GM18870 (cell line): ENCODE measurements around the gene NRL.
"Not testable (repeated sequence)": the region's sequence is repeated elsewhere in the genome, so short reads cannot be mapped to it uniquely, and the experiment has no call there.

ENCODE experiments used
- ATAC-seq: cut with Tn5 transposase; IDR thresholded peaks from one replicate; pipeline ENCODE4 v1.9.1; 2021; ENCODE audit warnings: moderate library complexity; ENCODE audit not compliant: unreplicated experiment

NRL gene

GRCh38 chr14:24054646-24055045, 60.1 kb downstream of the NRL start:
- ATAC-seq, result no peak

- no peak for ATAC-seq
Observed at GRCh38 chr14:24054324-24054641, 60.5 kb downstream of the NRL start.

GRCh38 chr14:24053548-24054323, 61.0 kb downstream of the NRL start:
- no peak for ATAC-seq

GRCh38 chr14:24052656-24053547, 61.8 kb downstream of the NRL start:
- ATAC-seq, result no peak

- ATAC-seq, result no peak
Observed at GRCh38 chr14:24051789-24052655, 62.7 kb downstream of the NRL start, which contains the start of gene CARMIL3. Gene CARMIL3, plus strand, starts transcription at chr14:24052009. Its CDS starts 145 bp downstream, at chr14:24052154.

GRCh38 chr14:24051176-24051788, 63.5 kb downstream of the NRL start:
- ATAC-seq, result no peak

GRCh38 chr14:24050753-24051152, 64.0 kb downstream of the NRL start:
- not testable (repeated sequence) for ATAC-seq

GRCh38 chr14:24049002-24049401, 65.7 kb downstream of the NRL start:
- not testable (repeated sequence) for ATAC-seq

GRCh38 chr14:24042746-24043145, 72.0 kb downstream of the NRL start:
- ATAC-seq, result no peak

- no peak for ATAC-seq
Observed at GRCh38 chr14:24040692-24041091, 74.1 kb downstream of the NRL start.

GRCh38 chr14:24038686-24039085, 76.1 kb downstream of the NRL start:
- ATAC-seq, result no peak

- ATAC-seq, result no peak
Observed at GRCh38 chr14:24037658-24038037, 77.1 kb downstream of the NRL start.

- ATAC-seq, result not testable (repeated sequence)
Observed at GRCh38 chr14:24036963-24037657, 77.6 kb downstream of the NRL start.

GRCh38 chr14:24036169-24036962, 78.4 kb downstream of the NRL start:
- ATAC-seq, result no peak

- not testable (repeated sequence) for ATAC-seq
Observed at GRCh38 chr14:24035769-24036168, 79.0 kb downstream of the NRL start.

- no peak for ATAC-seq
Observed at GRCh38 chr14:24032727-24033418, 81.9 kb downstream of the NRL start.

- not testable (repeated sequence) for ATAC-seq
Observed at GRCh38 chr14:24031331-24031730, 83.4 kb downstream of the NRL start.

GRCh38 chr14:24029687-24030086, 85.1 kb downstream of the NRL start:
- ATAC-seq, result not testable (repeated sequence)
